Germinal center (tissue), 1 donor: ENCODE results near the gene ANO10.
"Not testable (repeated sequence)": the region's sequence is repeated elsewhere in the genome, so short reads cannot be mapped to it uniquely, and the experiment has no call there.

ENCODE experiments used
- DNase-seq: peaks from one replicate; pipeline ENCODE4 v3.0.0; 2012; ENCODE audit warnings: mixed read lengths, low spot score

Gene ANO10

GRCh38 chr3:43621656-43622432 lies at the start of gene ANO10:
ANO10 (minus strand) TSS chr3:43622011; CDS start chr3:43605852, 16,159 bp downstream.
- peak; percentile 95 for DNase-seq

GRCh38 chr3:43670635-43671522 lies 49.1 kb upstream of the ANO10 start:
- no peak for DNase-seq

- DNase-seq, result not testable (repeated sequence)
Observed at GRCh38 chr3:43665011-43665410, 43.2 kb upstream of the ANO10 start.

- DNase-seq, result not testable (repeated sequence)
Observed at GRCh38 chr3:43661376-43661775, 39.6 kb upstream of the ANO10 start.

GRCh38 chr3:43659250-43659880 lies 37.6 kb upstream of the ANO10 start:
- DNase-seq, result no peak

GRCh38 chr3:43656390-43656789 lies 34.6 kb upstream of the ANO10 start:
- DNase-seq, result not testable (repeated sequence)

GRCh38 chr3:43650345-43650744 lies 28.5 kb upstream of the ANO10 start:
- DNase-seq, result no peak

GRCh38 chr3:43649365-43649968 lies 27.7 kb upstream of the ANO10 start:
- no peak for DNase-seq

- no peak for DNase-seq
Observed at GRCh38 chr3:43648957-43649356, 27.1 kb upstream of the ANO10 start.

- no peak for DNase-seq
Observed at GRCh38 chr3:43647331-43648166, 25.7 kb upstream of the ANO10 start.

GRCh38 chr3:43644443-43644842 lies 22.6 kb upstream of the ANO10 start:
- no peak for DNase-seq

- DNase-seq, result no peak
Observed at GRCh38 chr3:43641306-43642114, 19.7 kb upstream of the ANO10 start.

GRCh38 chr3:43640681-43641080 lies 18.9 kb upstream of the ANO10 start:
- no peak for DNase-seq

GRCh38 chr3:43638594-43639447 lies 17.0 kb upstream of the ANO10 start:
- no peak for DNase-seq

GRCh38 chr3:43637702-43638101 lies 15.9 kb upstream of the ANO10 start:
- DNase-seq, result no peak

- DNase-seq, result no peak
Observed at GRCh38 chr3:43632986-43633385, 11.2 kb upstream of the ANO10 start.

- no peak for DNase-seq
Observed at GRCh38 chr3:43632269-43632733, 10.5 kb upstream of the ANO10 start.

GRCh38 chr3:43629741-43630140 lies 7.9 kb upstream of the ANO10 start:
- DNase-seq, result no peak

- DNase-seq, result no peak
Observed at GRCh38 chr3:43629257-43629656, 7.4 kb upstream of the ANO10 start.
